Neutrophil (primary cell): ENCODE results near the gene AATK.

Experiments used
- H3K27ac ChIP-seq: fragments of 200-600 bp; sonication (generic); 2 replicates; pipeline ENCODE4 v1.5.1; 2016; ENCODE audit warnings: mild to moderate bottlenecking, moderate library complexity
- H3K27me3 ChIP-seq: fragments of 200-600 bp; sonication (generic); 2 replicates; pipeline ENCODE4 v1.6.0; 2016; ENCODE audit warnings: mild to moderate bottlenecking
- H3K36me3 ChIP-seq: fragments of 200-600 bp; sonication (generic); 2 replicates; pipeline ENCODE4 v1.5.1; 2017
- H3K4me1 ChIP-seq, 2 experiments: fragments of 200-600 bp in 1 of 2; sonication (generic) in 1 of 2; 1 replicate in 1 of 2; 2 replicates in 1 of 2; pipeline versions ENCODE4 v1.5.1 to v1.6.1; 2013 to 2016; ENCODE audit warnings: low read depth in 1 of 2, low read length in 1 of 2, mild to moderate bottlenecking in 1 of 2, moderate library complexity in 1 of 2; ENCODE audit not compliant: control insufficient read depth in 1 of 2, insufficient read depth in 1 of 2
- H3K4me3 ChIP-seq, 2 experiments: fragments of 200-600 bp in 1 of 2; sonication (generic) in 1 of 2; 1 replicate in 1 of 2; 2 replicates in 1 of 2; pipeline ENCODE4 v1.5.1; 2013 to 2016; ENCODE audit warnings: low read depth in 1 of 2, low read length in 1 of 2, mild to moderate bottlenecking in 1 of 2, moderate library complexity in 1 of 2
- H3K9me3 ChIP-seq: fragments of 200-600 bp; sonication (generic); 2 replicates; pipeline ENCODE4 v1.5.1; 2016
- TF ChIP-seq, protein P1 (sequence below): fragments of 200-600 bp; sonication (generic); IDR thresholded peaks from 2 replicates; pipeline ENCODE4 v1.5.1; 2016; ENCODE audit warnings: antibody characterized with exemption

Gene AATK

GRCh38 chr17:81180836-81181810 lies 15.1 kb upstream of the AATK start:
- TF ChIP-seq, protein P1, sequence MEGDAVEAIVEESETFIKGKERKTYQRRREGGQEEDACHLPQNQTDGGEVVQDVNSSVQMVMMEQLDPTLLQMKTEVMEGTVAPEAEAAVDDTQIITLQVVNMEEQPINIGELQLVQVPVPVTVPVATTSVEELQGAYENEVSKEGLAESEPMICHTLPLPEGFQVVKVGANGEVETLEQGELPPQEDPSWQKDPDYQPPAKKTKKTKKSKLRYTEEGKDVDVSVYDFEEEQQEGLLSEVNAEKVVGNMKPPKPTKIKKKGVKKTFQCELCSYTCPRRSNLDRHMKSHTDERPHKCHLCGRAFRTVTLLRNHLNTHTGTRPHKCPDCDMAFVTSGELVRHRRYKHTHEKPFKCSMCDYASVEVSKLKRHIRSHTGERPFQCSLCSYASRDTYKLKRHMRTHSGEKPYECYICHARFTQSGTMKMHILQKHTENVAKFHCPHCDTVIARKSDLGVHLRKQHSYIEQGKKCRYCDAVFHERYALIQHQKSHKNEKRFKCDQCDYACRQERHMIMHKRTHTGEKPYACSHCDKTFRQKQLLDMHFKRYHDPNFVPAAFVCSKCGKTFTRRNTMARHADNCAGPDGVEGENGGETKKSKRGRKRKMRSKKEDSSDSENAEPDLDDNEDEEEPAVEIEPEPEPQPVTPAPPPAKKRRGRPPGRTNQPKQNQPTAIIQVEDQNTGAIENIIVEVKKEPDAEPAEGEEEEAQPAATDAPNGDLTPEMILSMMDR: no peak
- Histone ChIP-seq H3K27ac (no peak overlapping the region), H3K9me3 (no peaks in the 10 kb centered on the region), H3K4me1 (peaks cover 9 to 10% of the 10 kb centered on the region in 2 experiments), H3K4me3 (no peak overlapping the region), H3K36me3 (no peaks in the 10 kb centered on the region), H3K27me3 (peaks cover 20% of the 10 kb centered on the region)

GRCh38 chr17:81179861-81180260 lies 13.8 kb upstream of the AATK start:
- Histone ChIP-seq H3K27me3 (peaks cover 16% of the 10 kb centered on the region), H3K9me3 (no peaks in the 10 kb centered on the region), H3K27ac (no peak overlapping the region), H3K36me3 (no peaks in the 10 kb centered on the region), H3K4me3 (no peak overlapping the region), H3K4me1 (no peaks in the 10 kb centered on the region)
- TF ChIP-seq, protein P1: no peak

DNA sequence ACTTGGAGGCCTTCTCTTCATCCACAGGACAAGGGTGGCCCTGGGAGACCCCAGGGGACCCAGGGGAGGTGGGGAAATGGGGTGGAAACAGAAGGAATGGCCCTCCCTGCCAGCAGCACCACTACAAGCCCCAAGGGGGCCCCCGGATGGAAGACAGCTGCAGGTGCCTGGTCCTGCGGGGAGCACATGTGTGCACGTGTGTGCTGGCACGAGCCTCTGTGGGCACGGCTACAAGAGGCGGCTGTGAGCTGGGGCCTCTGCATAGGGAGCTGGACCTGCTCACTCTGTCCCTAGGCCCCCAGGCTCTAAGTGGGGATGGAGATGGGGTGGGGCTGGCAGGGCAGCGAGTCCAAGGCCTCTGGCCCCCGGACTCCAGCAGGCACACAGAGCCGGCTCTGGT lies 13.2 kb upstream of the AATK start:
- H3K4me3 ChIP-seq: no peak overlapping the region
- H3K9me3 ChIP-seq: no peaks in the 10 kb centered on the region
- H3K27me3 ChIP-seq: peaks cover 10% of the 10 kb centered on the region
- H3K36me3 ChIP-seq: no peaks in the 10 kb centered on the region
- H3K27ac ChIP-seq: no peak overlapping the region
- H3K4me1 ChIP-seq: no peaks in the 10 kb centered on the region
- TF ChIP-seq, protein P1: no peak

- Histone ChIP-seq H3K27ac (no peak overlapping the region), H3K4me1 (no peaks in the 10 kb centered on the region), H3K9me3 (no peaks in the 10 kb centered on the region), H3K27me3 (peaks cover 2% of the 10 kb centered on the region), H3K4me3 (no peak overlapping the region), H3K36me3 (no peaks in the 10 kb centered on the region)
- TF ChIP-seq, protein P1: no peak
Measured at GRCh38 chr17:81178136-81179091, 12.4 kb upstream of the AATK start.

DNA sequence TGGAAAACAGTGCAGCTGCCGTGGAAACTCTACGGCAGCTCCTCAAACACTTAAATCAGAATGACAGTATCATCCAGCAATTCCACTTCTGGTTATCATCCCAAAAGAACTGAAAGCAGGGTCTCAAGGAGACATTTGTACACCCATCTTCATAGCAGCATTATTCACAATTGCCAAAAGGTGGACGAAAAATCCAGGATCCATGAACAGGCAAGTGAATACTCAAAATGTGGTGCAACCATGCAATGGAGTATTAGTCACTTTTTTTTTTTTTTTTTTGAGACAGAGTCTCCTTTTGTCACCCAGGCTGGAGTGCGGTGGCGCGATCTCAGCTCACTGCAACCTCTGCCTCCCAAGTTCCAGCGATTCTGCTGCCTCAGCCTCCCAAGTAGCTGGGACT lies 10.6 kb upstream of the AATK start:
- Histone ChIP-seq H3K27me3 (no peaks in the 10 kb centered on the region), H3K9me3 (no peaks in the 10 kb centered on the region), H3K4me1 (no peaks in the 10 kb centered on the region), H3K27ac (no peak overlapping the region), H3K4me3 (no peak overlapping the region), H3K36me3 (no peaks in the 10 kb centered on the region)
- TF ChIP-seq, protein P1: no peak
